H9 (cell line): ENCODE measurements around the gene BLOC1S5. TPM values are rescaled to one million over a fixed set of nuclear protein-coding genes. Genes with fewer than 3 reads are reported as not detected.

ENCODE experiments used
- DNase-seq: peaks from one replicate; pipeline ENCODE4 v3.0.0-alpha.2; 2017
- H2AFZ ChIP-seq: one replicate; pipeline ENCODE4 v1.6.1; 2013; ENCODE audit warnings: mild to moderate bottlenecking, low read length, control low read depth, moderate library complexity
- H2AK5ac ChIP-seq: 2 replicates; pipeline ENCODE4 v1.6.1; 2013; ENCODE audit warnings: low read length, control low read depth, mixed read lengths; ENCODE audit not compliant: insufficient read length
- H2BK120ac ChIP-seq: one replicate; pipeline ENCODE4 v1.6.1; 2013; ENCODE audit warnings: low read depth, mild to moderate bottlenecking, low read length, control low read depth, inconsistent platforms; ENCODE audit not compliant: poor library complexity, severe bottlenecking
- H2BK12ac ChIP-seq: 2 replicates; pipeline ENCODE4 v1.6.1; 2013; ENCODE audit warnings: low read length, control low read depth, mixed read lengths, low read depth; ENCODE audit not compliant: insufficient read length
- H2BK15ac ChIP-seq: 2 replicates; pipeline ENCODE4 v1.6.1; 2013; ENCODE audit warnings: low read depth, low read length, control low read depth
- H2BK20ac ChIP-seq: one replicate; pipeline ENCODE4 v1.6.1; 2013; ENCODE audit warnings: low read depth, mild to moderate bottlenecking, low read length, control low read depth, inconsistent platforms; ENCODE audit not compliant: poor library complexity, severe bottlenecking
- H2BK5ac ChIP-seq: 2 replicates; pipeline ENCODE4 v1.6.1; 2013; ENCODE audit warnings: low read length, control low read depth, mixed read lengths; ENCODE audit not compliant: insufficient read length
- H3K14ac ChIP-seq: 2 replicates; pipeline ENCODE4 v1.6.1; 2013; ENCODE audit warnings: low read length, control low read depth; ENCODE audit not compliant: insufficient read depth
- H3K18ac ChIP-seq: 2 replicates; pipeline ENCODE4 v1.6.1; 2013; ENCODE audit warnings: low read depth, mild to moderate bottlenecking, mixed read lengths, low read length, control low read depth; ENCODE audit not compliant: insufficient read length
- H3K23ac ChIP-seq: 2 replicates; pipeline ENCODE4 v1.6.1; 2013; ENCODE audit warnings: low read length, control low read depth, mixed read lengths, low read depth; ENCODE audit not compliant: insufficient read length
- H3K23me2 ChIP-seq: 2 replicates; pipeline ENCODE4 v1.6.1; 2013; ENCODE audit warnings: low read depth, mild to moderate bottlenecking, mixed read lengths, low read length, control low read depth; ENCODE audit not compliant: insufficient read length, poor library complexity, severe bottlenecking
- H3K27ac ChIP-seq: 2 replicates; pipeline ENCODE4 v1.5.1; 2013; ENCODE audit warnings: low read length, control low read depth, mixed read lengths, low read depth; ENCODE audit not compliant: insufficient read length
- H3K27me3 ChIP-seq: 2 replicates; pipeline ENCODE4 v1.6.1; 2013; ENCODE audit warnings: low read length, control low read depth, inconsistent platforms; ENCODE audit not compliant: insufficient read depth
- H3K4ac ChIP-seq: 2 replicates; pipeline ENCODE4 v1.6.1; 2013; ENCODE audit warnings: low read depth, mild to moderate bottlenecking, control low read depth, inconsistent platforms, low read length, moderate library complexity
- H3K4me1 ChIP-seq: 2 replicates; pipeline ENCODE4 v1.6.1; 2013; ENCODE audit warnings: low read length, control low read depth, inconsistent platforms; ENCODE audit not compliant: insufficient read depth
- H3K4me2 ChIP-seq: 2 replicates; pipeline ENCODE4 v1.6.1; 2013; ENCODE audit warnings: low read length, control low read depth, mixed read lengths; ENCODE audit not compliant: insufficient read length, insufficient read depth
- H3K56ac ChIP-seq: 2 replicates; pipeline ENCODE4 v1.6.1; 2013; ENCODE audit warnings: low read depth, mild to moderate bottlenecking, mixed read lengths, low read length, control low read depth; ENCODE audit not compliant: insufficient read length
- H3K79me1 ChIP-seq: 2 replicates; pipeline ENCODE4 v1.6.1; 2013; ENCODE audit warnings: low read depth, mild to moderate bottlenecking, moderate library complexity, low read length, control low read depth, inconsistent platforms; ENCODE audit not compliant: insufficient read depth, poor library complexity, severe bottlenecking
- H3K79me2 ChIP-seq: 2 replicates; pipeline ENCODE4 v1.6.1; 2013; ENCODE audit warnings: low read length, control low read depth, inconsistent platforms; ENCODE audit not compliant: insufficient read depth
- H3K9ac ChIP-seq: 2 replicates; pipeline ENCODE4 v1.6.1; 2013; ENCODE audit warnings: low read length, control low read depth, mixed read lengths; ENCODE audit not compliant: insufficient read length; ENCODE audit errors: extremely low read depth
- H3K9me3 ChIP-seq: one replicate; pipeline ENCODE4 v1.6.1; 2013; ENCODE audit warnings: low read depth, low read length, inconsistent platforms; ENCODE audit not compliant: control insufficient read depth
- H3T11ph ChIP-seq: one replicate; pipeline ENCODE4 v1.6.1; 2013; ENCODE audit warnings: mild to moderate bottlenecking, low read length, control low read depth, inconsistent platforms
- H4K20me1 ChIP-seq: one replicate; pipeline ENCODE4 v1.6.1; 2013; ENCODE audit not compliant: control insufficient read depth, insufficient read length, insufficient read depth
- H4K5ac ChIP-seq: 2 replicates; pipeline ENCODE4 v1.6.1; 2013; ENCODE audit warnings: low read depth, mild to moderate bottlenecking, mixed read lengths, low read length, control low read depth; ENCODE audit not compliant: insufficient read length
- H4K8ac ChIP-seq: replicated peaks from 2 replicates; pipeline ENCODE4 v1.6.1; 2013; ENCODE audit warnings: low read length, control low read depth, mixed read lengths, low read depth; ENCODE audit not compliant: insufficient read length
- H4K91ac ChIP-seq: 2 replicates; pipeline ENCODE4 v1.6.1; 2013; ENCODE audit warnings: low read depth, mild to moderate bottlenecking, moderate library complexity, mixed read lengths, low read length, control low read depth; ENCODE audit not compliant: insufficient read length
- H3K27ac Mint-ChIP-seq, 3 experiments: 2 replicates in 2 of 3; 3 replicates in 1 of 3; pipeline ENCODE4 v1.8.0; 2020 to 2021; ENCODE audit warnings: mixed read lengths in 3 of 3, mild to moderate bottlenecking in 1 of 3, moderate library complexity in 1 of 3
- H3K27me3 Mint-ChIP-seq: 2 replicates; pipeline ENCODE4 v1.8.0; 2021; ENCODE audit warnings: low read depth, mild to moderate bottlenecking, moderate library complexity, mixed read lengths
- H3K36me3 Mint-ChIP-seq, 3 experiments: 2 replicates in 2 of 3; 3 replicates in 1 of 3; pipeline ENCODE4 v1.8.0; 2020 to 2021; ENCODE audit warnings: low read depth in 3 of 3, mixed read lengths in 3 of 3; ENCODE audit not compliant: insufficient read depth in 1 of 3
- H3K4me1 Mint-ChIP-seq, 2 experiments: 2 replicates each; pipeline ENCODE4 v1.8.0; 2020; ENCODE audit warnings: mixed read lengths in 2 of 2
- H3K4me3 Mint-ChIP-seq, 2 experiments: 2 replicates in 1 of 2; 3 replicates in 1 of 2; pipeline ENCODE4 v1.8.0; 2020 to 2021; ENCODE audit warnings: mild to moderate bottlenecking in 2 of 2, mixed read lengths in 2 of 2, moderate library complexity in 1 of 2
- H3K9me3 Mint-ChIP-seq, 2 experiments: 2 replicates in 1 of 2; 3 replicates in 1 of 2; pipeline ENCODE4 v1.8.0; 2020; ENCODE audit warnings: mild to moderate bottlenecking in 2 of 2, mixed read lengths in 2 of 2, moderate library complexity in 1 of 2
- CTCF ChIP-seq: fragments of 200-600 bp; sonication (generic); conservative IDR thresholded peaks from 3 replicates; pipeline ENCODE4 v1.8.0; 2021; ENCODE audit warnings: antibody characterized with exemption, mild to moderate bottlenecking
- WGBS: extraction: QIAGEN DNeasy Blood & Tissue Kit; methylation state at CpG from one replicate; pipeline ENCODE4 v1.1.7; 2013; ENCODE audit warnings: missing lambda C conversion rate, low lambda C conversion rate, mixed read lengths; ENCODE audit not compliant: insufficient read length; ENCODE audit errors: extremely low coverage; 5-methylcytosine and 5-hydroxymethylcytosine counted together
- total RNA-seq: library from RNA; stranded (reverse); gene quantifications from 2 replicates; pipeline ENCODE4 v1.2.1, GENCODE V29; 2021

BLOC1S5 gene
- total RNA-seq, 1 experiment from 2014 or later = 15.6 TPM

GRCh38 chr6:8026800-8027199 is 37.4 kb downstream of the BLOC1S5 start:
- Histone ChIP-seq H2AFZ (no peak overlapping the region), H2BK120ac (no peak overlapping the region), H3K9me3 (no peaks in the 10 kb centered on the region), H3K18ac (no peak overlapping the region), H3K4me1 (peaks cover 3% of the 10 kb centered on the region; the same call in 1 of the 2 replicates), H3K4me2 (no peak overlapping the region), H3K79me1 (no peaks in the 10 kb centered on the region), H3K79me2 (no peaks in the 10 kb centered on the region; the same call in 1 of the 2 replicates), H3K56ac (no peak overlapping the region), H2BK12ac (no peak overlapping the region), H3K4ac (no peak overlapping the region), H3K14ac (no peak overlapping the region), H3K27ac (no peak overlapping the region), H4K8ac (no peak overlapping the region), H3K9ac (no peak overlapping the region), H2AK5ac (no peak overlapping the region), H3K23ac (no peak overlapping the region), H2BK20ac (no peak overlapping the region), H4K91ac (no peak overlapping the region), H4K5ac (no peak overlapping the region), H4K20me1 (no peaks in the 10 kb centered on the region), H3K23me2 (no peaks in the 10 kb centered on the region), H3T11ph (no peak overlapping the region), H3K27me3 (no peaks in the 10 kb centered on the region), H2BK15ac (no peak overlapping the region), H2BK5ac (no peak overlapping the region)
- Mint-ChIP-seq H3K9me3 (peaks cover 0 to under 1% of the 10 kb centered on the region in 2 experiments; a peak in 3 of 5 replicates), H3K27me3 (no peaks in the 10 kb centered on the region), H3K4me1 (peaks cover 13 to 14% of the 10 kb centered on the region in 2 experiments; a peak in 3 of 4 replicates), H3K27ac (no peak overlapping the region), H3K36me3 (peaks cover under 1 to 1% (median 1%) of the 10 kb centered on the region in 3 experiments; a peak in 6 of 7 replicates), H3K4me3 (no peak overlapping the region)
- no peak for TF ChIP-seq CTCF
- no CpG with 5 or more reads among the region's 3 CpGs for WGBS
- DNase-seq = no peak
